Sigmoid colon (tissue), 7 donors: ENCODE measurements around the gene RASAL2. TPM values are rescaled to one million over a fixed set of nuclear protein-coding genes. Genes with fewer than 3 reads are reported as not detected.

Experiments
- DNase-seq: peaks from one replicate; pipeline ENCODE4 v3.0.0-alpha.2; 2019
- H3K27ac ChIP-seq, 4 donors: fragments of 200-600 bp; sonication (generic); one replicate each; pipeline ENCODE4 v1.5.1; 2016 to 2019; ENCODE audit warnings: mild to moderate bottlenecking in 1 of 4
- H3K27me3 ChIP-seq, 3 donors: fragments of 200-600 bp; sonication (generic); one replicate each; pipeline ENCODE4 v1.5.1; 2019; ENCODE audit warnings: mild to moderate bottlenecking in 1 of 3
- H3K36me3 ChIP-seq, 4 donors: fragments of 200-600 bp; sonication (generic); one replicate each; pipeline ENCODE4 v1.5.1; 2016 to 2019
- H3K4me1 ChIP-seq, 4 donors: fragments of 200-600 bp; sonication (generic); one replicate each; pipeline ENCODE4 v1.5.1; 2017 to 2019
- H3K4me3 ChIP-seq, 4 donors: fragments of 200-600 bp; sonication (generic); one replicate each; pipeline ENCODE4 v1.5.1; 2017 to 2019; ENCODE audit warnings: mild to moderate bottlenecking in 2 of 4, moderate library complexity in 1 of 4
- H3K9me3 ChIP-seq, 4 donors: fragments of 200-600 bp in 3 of 4; sonication (generic) in 3 of 4; one replicate each; pipeline versions ENCODE4 v1.5.1 to v1.6.1; 2013 to 2019
- CTCF ChIP-seq, 4 experiments: fragments of 450-650 bp in 3 of 4; fragments of 200-600 bp in 1 of 4; IDR thresholded peaks; one replicate each; pipeline ENCODE4 v1.5.1; 2016 to 2019; ENCODE audit warnings: antibody characterized with exemption in 4 of 4, mild to moderate bottlenecking in 3 of 4, moderate library complexity in 2 of 4
- EP300 ChIP-seq, 4 donors: sonication (generic); formaldehyde crosslinking; IDR thresholded peaks; one replicate each; pipeline ENCODE4 v1.6.1; 2017; ENCODE audit warnings: antibody characterized with exemption in 4 of 4
- POLR2A ChIP-seq, 2 donors: fragments of 450-650 bp; IDR thresholded peaks; one replicate each; pipeline ENCODE4 v1.6.1; 2016; ENCODE audit warnings: antibody characterized with exemption in 2 of 2, mild to moderate bottlenecking in 2 of 2, moderate library complexity in 2 of 2
- POLR2AphosphoS5 ChIP-seq, 4 donors: sonication (generic); formaldehyde crosslinking; IDR thresholded peaks; one replicate each; pipeline ENCODE4 v1.6.1; 2017; ENCODE audit warnings: antibody characterized with exemption in 4 of 4
- WGBS, 2 donors: extraction: QIAGEN DNeasy Blood & Tissue Kit; methylation state at CpG; one replicate each; pipeline ENCODE4 v1.1.7; 2013; 5-methylcytosine and 5-hydroxymethylcytosine counted together
- intact Hi-C: fragments of 100-400 bp; cut with DNase I; formaldehyde crosslinking; loops from one replicate; pipeline ENCODE4 v1.15.1; 2023
- polyA plus RNA-seq, 3 donors: library from polyadenylated mRNA; stranded (reverse); fragments of 200-250 nt; gene quantifications; one replicate each; pipeline ENCODE4 v1.2.3, GENCODE V29; 2013
- total RNA-seq, 4 donors: library from RNA; depleted of rRNA; stranded (reverse); fragments of >200 nt; gene quantifications; one replicate each; pipeline ENCODE4 v1.1.0, GENCODE V29; 2016
- donor health status: healthy with polysubstance abuse.
- donor health status: Bipolar disorder and iron deficiency.
- donor health status: healthy.

Gene RASAL2
- total and polyA plus RNA-seq, 7 donors: 0.92 to 25.5 (median 11.1) TPM

GRCh38 chr1:178267646-178268094 is 173.8 kb downstream of the RASAL2 start:
- intact Hi-C loops: no loop called here
- no peak for DNase-seq
- no peak for TF ChIP-seq POLR2A (IDR thresholded peaks at IDR 0.05)
- no peak for TF ChIP-seq EP300 (IDR thresholded peaks at IDR 0.05)
- no peak for TF ChIP-seq CTCF (IDR thresholded peaks at IDR 0.05)
- no peak for TF ChIP-seq POLR2AphosphoS5 (IDR thresholded peaks at IDR 0.05)
- Histone ChIP-seq H3K9me3 (no peaks in the 10 kb centered on the region), H3K4me3 (no peak overlapping the region), H3K27me3 (no peaks in the 10 kb centered on the region), H3K27ac (no peak overlapping the region), H3K36me3 (no peaks in the 10 kb centered on the region), H3K4me1 (peaks cover 0 to 19% (median 6%) of the 10 kb centered on the region in 4 donors)
- 76 to 85% methylated on average over 3 of the region's 3 CpGs for WGBS, 2 donors

- Histone ChIP-seq H3K4me1 (peaks cover 0 to 7% (median 3%) of the 10 kb centered on the region in 4 donors), H3K4me3 (no peak overlapping the region), H3K27me3 (no peaks in the 10 kb centered on the region), H3K27ac (no peak overlapping the region), H3K9me3 (no peaks in the 10 kb centered on the region), H3K36me3 (peaks cover 0 to 6% (median 0%) of the 10 kb centered on the region in 4 donors)
- intact Hi-C loops: no loop called here
- TF ChIP-seq CTCF (IDR thresholded peaks at IDR 0.05) (no peak), POLR2AphosphoS5 (IDR thresholded peaks at IDR 0.05) (no peak), POLR2A (IDR thresholded peaks at IDR 0.05) (no peak), EP300 (IDR thresholded peaks at IDR 0.05) (no peak)
- WGBS, 2 donors: 94 to 95% methylated on average over 1 of the region's 1 CpG
- no peak for DNase-seq
These were observed 177.6 kb downstream of the RASAL2 start for GRCh38 chr1:178271471-178271870.

- H3K9me3 ChIP-seq: no peaks in the 10 kb centered on the region
- H3K4me1 ChIP-seq: peaks cover 0 to 7% (median 3%) of the 10 kb centered on the region in 4 donors
- H3K27me3 ChIP-seq: no peaks in the 10 kb centered on the region
- no peak overlapping the region for H3K27ac ChIP-seq
- no peak overlapping the region for H3K4me3 ChIP-seq
- no peak for TF ChIP-seq EP300 (IDR thresholded peaks at IDR 0.05)
- no peak for DNase-seq
- WGBS, 2 donors: 88 to 91% methylated on average over 6 of the region's 6 CpGs
- intact Hi-C loops: no loop called here
- peaks cover 0 to 6% (median 0%) of the 10 kb centered on the region in 4 donors for H3K36me3 ChIP-seq
These were observed 180.0 kb downstream of the RASAL2 start for GRCh38 chr1:178273707-178274410.

GRCh38 chr1:178275049-178275448 is 181.1 kb downstream of the RASAL2 start:
- H3K27ac ChIP-seq: no peak overlapping the region
- no peaks in the 10 kb centered on the region for H3K9me3 ChIP-seq
- intact Hi-C loops: no loop called here
- TF ChIP-seq CTCF (IDR thresholded peaks at IDR 0.05) (no peak), POLR2A (IDR thresholded peaks at IDR 0.05) (no peak), POLR2AphosphoS5 (IDR thresholded peaks at IDR 0.05) (no peak), EP300 (IDR thresholded peaks at IDR 0.05) (no peak)
- H3K36me3 ChIP-seq: peaks cover 0 to 6% (median 0%) of the 10 kb centered on the region in 4 donors
- peaks cover 0 to 7% (median 3%) of the 10 kb centered on the region in 4 donors for H3K4me1 ChIP-seq
- WGBS, 2 donors: 83 to 92% methylated on average over 2 of the region's 2 CpGs
- H3K4me3 ChIP-seq: no peak overlapping the region
- H3K27me3 ChIP-seq: no peaks in the 10 kb centered on the region
- no peak for DNase-seq

- no peak for DNase-seq
- H3K36me3 ChIP-seq: peaks cover 0 to 6% (median 0%) of the 10 kb centered on the region in 4 donors
- TF ChIP-seq EP300 (IDR thresholded peaks at IDR 0.05) (no peak), POLR2AphosphoS5 (IDR thresholded peaks at IDR 0.05) (no peak), POLR2A (IDR thresholded peaks at IDR 0.05) (no peak), CTCF (IDR thresholded peaks at IDR 0.05) (no peak)
- 87 to 88% methylated on average over 2 of the region's 2 CpGs for WGBS, 2 donors
- no peak overlapping the region for H3K27ac ChIP-seq
- no peak overlapping the region for H3K4me3 ChIP-seq
- peaks cover 0 to 7% (median 3%) of the 10 kb centered on the region in 4 donors for H3K4me1 ChIP-seq
- no peaks in the 10 kb centered on the region for H3K27me3 ChIP-seq
- intact Hi-C loops: no loop called here
- no peaks in the 10 kb centered on the region for H3K9me3 ChIP-seq
These were observed 181.6 kb downstream of the RASAL2 start for GRCh38 chr1:178275553-178275952.
